H54 (cell line): ENCODE data around the gene MB21D2.

Experiments
- DNase-seq: peaks from one replicate; pipeline ENCODE4 v3.0.0; 2011; ENCODE audit warnings: low spot score, mixed read lengths; ENCODE audit not compliant: insufficient read length
- FAIRE-seq: peaks from 3 replicates; lab custom pipeline; 2011; peaks lifted over from hg19 to GRCh38; lab: Jason Lieb, UNC
- POLR2A ChIP-seq: IDR thresholded peaks from 2 replicates; pipeline ENCODE4 v1.6.1; 2011; ENCODE audit warnings: low read depth, mild to moderate bottlenecking, low read length

MB21D2 gene

GRCh38 chr3:192835818-192836815 lies 81.5 kb downstream of the MB21D2 start:
- peak; percentile 30 for FAIRE-seq
- no peak for DNase-seq
- no peak for TF ChIP-seq POLR2A

GRCh38 chr3:192834428-192834827 lies 83.2 kb downstream of the MB21D2 start:
- no peak for DNase-seq
- FAIRE-seq, result peak; percentile 48
- TF ChIP-seq POLR2A, result no peak

GRCh38 chr3:192833177-192833890 lies 84.3 kb downstream of the MB21D2 start:
- DNase-seq (no peak), FAIRE-seq (peak; percentile 90)
- TF ChIP-seq POLR2A, result no peak

GRCh38 chr3:192831801-192832347 lies 85.8 kb downstream of the MB21D2 start:
- FAIRE-seq (peak; percentile 30), DNase-seq (no peak)
- no peak for TF ChIP-seq POLR2A

DNA sequence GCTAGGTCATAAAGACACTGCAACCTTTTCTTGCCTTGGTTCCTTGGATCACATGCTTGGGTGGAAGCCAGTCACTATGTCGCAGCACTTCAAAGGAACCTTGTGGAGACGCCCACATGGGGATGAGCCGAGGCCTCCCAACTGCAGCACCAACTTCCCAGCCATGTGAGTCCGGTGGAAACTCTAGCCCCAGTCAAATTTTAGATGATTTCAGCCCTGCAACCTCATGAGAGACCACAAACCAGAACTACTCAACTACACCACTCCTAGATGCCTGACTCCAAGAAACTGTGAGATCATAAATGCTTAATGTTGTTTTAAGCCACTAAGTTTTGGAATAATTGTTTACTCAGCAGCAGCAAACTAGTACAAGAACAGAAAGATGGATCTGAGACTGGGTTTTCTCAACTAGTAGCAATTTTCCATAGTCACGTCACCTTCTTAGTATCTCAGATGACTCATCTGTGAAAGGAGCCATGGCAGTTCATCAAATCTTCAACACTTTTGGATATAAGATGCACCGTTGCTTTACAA lies 86.5 kb downstream of the MB21D2 start:
- peak; percentile 90 for FAIRE-seq
- no peak for TF ChIP-seq POLR2A
- no peak for DNase-seq

- no peak for FAIRE-seq
- no peak for DNase-seq
- no peak for TF ChIP-seq POLR2A
Measured at GRCh38 chr3:192830291-192831110, 87.2 kb downstream of the MB21D2 start.

GRCh38 chr3:192827863-192828594 lies 89.6 kb downstream of the MB21D2 start:
- DNase-seq, result no peak
- no peak for FAIRE-seq
- no peak for TF ChIP-seq POLR2A

DNA sequence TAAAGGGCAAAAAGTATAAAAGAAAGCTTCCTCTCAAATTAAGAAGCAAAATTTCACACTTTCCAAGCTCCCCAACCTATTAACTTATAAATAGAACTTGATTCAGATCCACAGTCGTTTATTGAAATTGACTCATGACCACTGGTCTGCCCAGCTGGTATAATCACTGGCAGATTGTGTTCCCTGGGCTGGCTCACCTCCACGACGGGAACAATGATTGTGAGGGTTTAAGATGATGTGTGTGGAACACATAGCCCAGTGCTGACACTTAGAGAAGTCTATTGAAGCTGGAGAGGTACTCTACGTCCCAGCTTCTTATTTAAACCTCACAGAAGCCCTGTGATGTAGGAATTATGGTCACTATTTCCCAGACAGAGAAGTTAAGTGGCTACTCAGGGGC lies 90.4 kb downstream of the MB21D2 start:
- FAIRE-seq, result no peak
- no peak for DNase-seq
- no peak for TF ChIP-seq POLR2A

DNA sequence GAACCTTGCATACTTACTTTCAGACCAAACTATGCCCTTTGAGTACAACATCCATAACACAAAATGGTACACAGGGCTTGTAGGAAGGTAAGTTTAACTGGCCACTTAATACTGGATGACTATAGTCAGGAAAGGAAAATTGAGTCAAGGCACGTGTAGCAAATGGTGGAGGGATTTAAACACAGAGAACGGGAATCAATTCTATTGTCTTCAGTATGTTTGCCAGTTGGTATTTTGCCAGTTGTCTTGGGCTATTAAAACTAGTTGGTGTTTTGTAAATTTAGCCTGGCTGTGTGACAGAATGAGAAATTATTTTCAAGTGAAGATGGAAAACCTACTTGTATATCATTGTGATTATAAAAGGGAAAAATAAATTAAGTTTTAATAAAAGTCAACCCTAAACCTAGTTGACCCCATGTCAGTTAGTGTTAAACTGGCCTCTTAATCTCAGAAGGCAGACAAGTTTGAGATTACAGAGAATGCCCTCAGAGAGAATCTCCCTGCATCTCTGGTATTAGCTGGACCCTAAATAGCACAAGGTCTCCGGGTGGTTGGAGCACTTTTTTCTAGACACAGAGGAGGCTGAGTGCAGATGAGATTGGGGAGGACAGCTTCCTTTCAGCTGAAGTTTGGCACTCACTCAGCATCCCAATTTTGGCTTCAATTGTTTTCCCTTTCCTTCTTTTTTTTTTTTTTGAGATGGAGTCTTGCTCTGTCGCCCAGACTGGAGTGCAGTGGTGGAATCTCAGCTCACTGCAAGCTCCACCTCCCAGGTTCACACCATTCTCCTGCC lies 91.2 kb downstream of the MB21D2 start:
- no peak for DNase-seq
- no peak for TF ChIP-seq POLR2A
- FAIRE-seq, result no peak

DNA sequence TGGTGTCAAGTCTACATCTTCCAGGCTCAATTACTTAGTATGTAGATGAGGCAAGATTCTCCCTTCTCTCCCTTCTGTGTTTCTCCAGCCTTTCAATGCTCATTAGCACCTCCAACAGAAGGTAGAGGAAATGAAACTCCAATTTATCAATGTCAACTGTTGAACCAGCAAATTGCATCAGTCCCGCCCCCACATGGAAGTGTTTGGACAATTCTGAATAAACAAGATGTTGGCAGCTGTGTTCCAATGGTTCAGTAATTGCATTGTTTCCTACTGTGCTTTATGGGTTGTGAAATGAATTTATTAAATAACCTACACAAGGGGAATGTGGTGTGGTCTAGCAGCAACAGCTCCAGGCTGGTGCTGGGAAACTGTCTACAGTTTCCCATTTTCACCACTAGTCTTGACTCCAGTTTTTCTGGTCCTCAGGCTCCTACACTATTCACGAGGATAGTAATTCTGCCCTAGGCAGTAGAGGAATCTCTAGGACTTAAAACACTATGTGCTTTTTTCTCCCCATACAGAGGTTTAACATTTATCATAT lies 91.9 kb downstream of the MB21D2 start:
- FAIRE-seq, result no peak
- no peak for TF ChIP-seq POLR2A
- no peak for DNase-seq

GRCh38 chr3:192825216-192825615 lies 92.4 kb downstream of the MB21D2 start:
- no peak for DNase-seq
- TF ChIP-seq POLR2A, result no peak
- FAIRE-seq, result no peak
